LoVo (cell line): Measurements from ENCODE around the gene TAOK3.
"Not testable (repeated sequence)": the region's sequence is repeated elsewhere in the genome, so short reads cannot be mapped to it uniquely, and the experiment has no call there.

Experiments
- DNase-seq: peaks from one replicate; pipeline ENCODE4 v3.0.0-alpha.2; 2016; ENCODE audit warnings: low spot score

Gene TAOK3

GRCh38 chr12:118299791-118300460, 72.8 kb downstream of the TAOK3 start:
- no peak for DNase-seq

DNA sequence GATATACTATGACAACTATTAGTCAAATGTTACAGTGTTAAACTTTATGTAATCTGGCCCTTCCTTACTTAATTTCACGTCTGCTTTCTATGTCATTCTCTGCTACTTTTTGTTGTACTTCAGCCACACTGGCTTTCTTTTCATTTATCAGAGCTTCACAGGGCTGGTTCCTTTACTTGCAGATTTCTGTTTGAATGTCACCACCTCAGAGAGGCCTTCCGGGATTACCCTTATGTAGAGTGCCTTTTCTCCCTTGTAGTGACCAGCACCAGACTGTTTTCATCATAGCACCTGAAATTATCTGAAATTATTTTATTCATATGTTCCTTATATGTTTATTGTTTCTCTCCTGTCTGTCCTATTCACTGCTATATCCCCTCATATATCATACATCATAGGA, 75.4 kb downstream of the TAOK3 start:
- no peak for DNase-seq

DNA sequence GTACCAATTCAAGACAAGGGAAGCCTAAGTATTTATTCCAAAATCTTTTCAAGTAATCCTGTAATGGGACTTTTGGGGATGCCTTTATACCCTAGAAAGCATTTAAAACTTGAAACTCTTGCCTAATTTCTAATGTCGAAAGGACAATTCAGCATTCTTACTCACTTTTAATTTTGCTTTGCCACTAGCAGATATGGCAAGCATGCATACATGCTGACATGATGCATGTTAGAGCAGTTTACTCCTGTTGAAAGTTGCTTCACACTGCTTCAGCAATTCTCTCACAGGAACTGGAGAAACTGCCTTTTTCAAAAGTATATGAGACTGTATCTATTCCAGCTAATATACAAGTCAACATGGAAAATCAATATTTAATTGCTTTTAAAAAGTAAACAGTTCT, 79.9 kb downstream of the TAOK3 start:
- no peak for DNase-seq

DNA sequence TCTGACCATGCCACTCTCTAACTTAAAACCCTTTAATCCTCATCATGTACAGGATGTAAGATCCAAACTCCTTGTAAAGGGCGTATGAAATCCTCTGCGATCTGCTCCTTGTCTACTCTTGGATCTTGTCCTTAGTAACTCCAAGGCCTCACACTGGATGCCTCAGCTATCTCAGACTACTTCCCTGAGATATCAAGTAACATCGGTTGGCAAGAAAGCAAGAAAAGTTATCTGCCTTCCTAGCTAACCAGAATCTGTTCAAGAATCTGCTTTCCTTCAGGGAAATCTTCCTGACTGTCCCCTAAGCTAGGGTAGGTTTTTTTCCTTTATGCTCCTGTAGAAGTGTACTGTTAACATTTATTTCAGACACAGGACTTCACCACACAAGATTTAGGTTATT, 82.6 kb downstream of the TAOK3 start:
- no peak for DNase-seq

- DNase-seq: no peak
Measured at GRCh38 chr12:118288174-118288573, 84.5 kb downstream of the TAOK3 start.

- no peak for DNase-seq
Measured at GRCh38 chr12:118287728-118288127, 85.0 kb downstream of the TAOK3 start.

DNA sequence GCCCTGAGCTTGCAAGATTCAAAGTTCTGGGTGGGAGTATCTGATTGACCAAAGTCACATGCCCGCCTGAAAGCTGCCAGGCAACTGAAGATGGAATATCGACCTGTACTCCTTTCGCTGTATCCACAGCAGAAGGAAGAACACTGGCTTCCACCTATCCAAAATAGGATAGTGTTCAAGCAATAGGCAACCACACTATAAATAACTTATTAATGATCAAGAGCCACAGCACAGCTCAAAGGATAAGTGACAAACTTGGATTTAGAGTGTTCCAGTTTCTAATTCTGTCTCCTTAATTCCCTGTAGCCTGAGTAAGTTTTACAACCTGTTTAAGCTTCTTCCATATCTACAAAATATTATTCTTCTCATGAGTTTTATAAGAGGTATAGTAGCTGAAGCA, 89.9 kb downstream of the TAOK3 start:
- DNase-seq: no peak

- DNase-seq: not testable (repeated sequence)
Measured at GRCh38 chr12:118278288-118278687, 94.4 kb downstream of the TAOK3 start.

DNA sequence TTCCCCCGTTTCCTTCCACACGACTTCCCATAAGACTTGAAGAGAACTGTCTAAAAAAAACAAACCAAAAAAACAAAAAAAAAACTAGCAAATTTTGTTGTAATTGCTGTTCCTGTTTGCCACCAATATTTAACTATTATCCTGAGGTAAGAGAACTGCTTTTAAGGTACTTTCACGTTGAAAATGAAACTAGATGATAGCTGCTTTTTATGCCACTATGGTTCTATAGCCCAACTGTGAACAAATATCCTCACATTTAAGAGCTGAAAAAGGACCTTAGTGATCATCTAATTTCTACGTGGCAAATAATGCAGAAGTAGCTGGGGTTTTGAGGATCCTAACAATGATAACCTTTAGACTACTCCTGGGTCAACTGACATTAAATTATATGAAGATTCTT, 98.6 kb downstream of the TAOK3 start:
- DNase-seq: no peak

DNA sequence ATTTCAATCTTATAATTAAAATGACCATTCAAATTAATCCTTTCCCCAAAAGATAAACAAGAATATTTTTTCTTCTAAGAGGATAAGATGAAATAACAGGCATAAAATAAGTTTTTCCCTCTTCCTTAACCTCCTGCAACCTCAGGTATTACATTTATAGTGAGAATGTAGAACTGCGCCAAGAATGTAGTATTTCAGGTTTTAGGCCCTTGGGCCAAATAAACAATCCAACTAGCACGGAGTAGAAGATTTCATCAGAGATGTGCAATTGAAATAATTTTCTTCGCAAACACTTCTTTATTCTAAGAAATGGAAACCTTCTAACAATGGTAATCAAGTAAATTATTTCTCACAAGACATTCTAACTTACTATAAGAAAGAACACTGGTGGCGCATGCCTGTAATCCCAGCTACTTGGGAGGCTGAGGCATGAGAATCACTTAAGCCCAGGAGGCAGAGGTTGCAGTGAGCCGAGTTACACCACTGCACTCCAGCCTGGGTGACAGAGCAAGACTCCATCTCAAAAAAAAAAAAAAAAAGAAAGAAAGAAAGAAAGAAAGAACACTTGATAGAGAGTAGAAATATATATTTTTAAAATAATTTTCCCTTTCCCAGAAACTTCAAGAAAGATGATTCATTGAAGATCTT, 100.8 kb downstream of the TAOK3 start:
- DNase-seq: peak; percentile 10

- DNase-seq: no peak
Measured at GRCh38 chr12:118271183-118271582, 101.5 kb downstream of the TAOK3 start.

GRCh38 chr12:118269806-118270205, 102.9 kb downstream of the TAOK3 start:
- no peak for DNase-seq

DNA sequence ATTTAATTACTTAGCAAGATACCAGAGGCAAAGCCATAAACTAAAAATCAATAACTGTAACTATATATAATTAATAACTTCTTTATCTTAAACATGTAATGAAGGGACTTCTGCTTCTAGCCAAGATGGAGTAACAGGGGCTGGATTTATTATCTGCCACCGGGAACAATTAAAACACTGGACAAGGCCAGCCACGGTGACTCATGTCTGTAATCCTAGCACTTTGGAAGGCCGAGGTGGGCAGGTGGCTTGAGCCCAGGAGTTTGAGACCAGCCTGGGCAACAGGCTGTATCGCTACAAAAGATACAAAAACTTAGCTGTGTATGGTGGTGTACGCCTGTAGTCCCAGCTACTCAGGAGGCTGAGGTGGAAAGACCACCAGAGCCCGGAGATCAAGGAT, 113.6 kb downstream of the TAOK3 start:
- no peak for DNase-seq

GRCh38 chr12:118256352-118256751, 116.4 kb downstream of the TAOK3 start:
- DNase-seq: no peak

- DNase-seq: no peak
Measured at GRCh38 chr12:118249547-118249946, 123.2 kb downstream of the TAOK3 start.

DNA sequence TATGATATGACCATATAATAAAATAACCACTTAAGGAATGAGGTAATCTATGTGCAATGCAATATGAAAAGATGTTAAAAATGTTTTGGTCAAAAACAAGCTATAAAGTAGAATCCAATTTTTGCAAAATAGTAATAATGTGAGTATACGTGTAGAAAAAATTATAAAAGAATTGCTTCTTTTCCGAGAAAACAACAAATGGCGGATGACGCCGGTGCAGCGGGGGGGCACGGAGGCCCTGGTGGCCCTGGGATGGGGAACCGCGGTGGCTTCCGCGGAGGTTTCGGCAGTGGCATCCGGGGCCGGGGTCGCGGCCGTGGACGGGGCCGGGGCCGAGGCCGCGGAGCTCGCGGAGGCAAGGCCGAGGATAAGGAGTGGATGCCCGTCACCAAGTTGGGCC, 126.8 kb downstream of the TAOK3 start:
- DNase-seq: not testable (repeated sequence)

GRCh38 chr12:118238888-118239287, 133.8 kb downstream of the TAOK3 start:
- no peak for DNase-seq

GRCh38 chr12:118237908-118238307, 134.8 kb downstream of the TAOK3 start:
- DNase-seq: peak; percentile 46

DNA sequence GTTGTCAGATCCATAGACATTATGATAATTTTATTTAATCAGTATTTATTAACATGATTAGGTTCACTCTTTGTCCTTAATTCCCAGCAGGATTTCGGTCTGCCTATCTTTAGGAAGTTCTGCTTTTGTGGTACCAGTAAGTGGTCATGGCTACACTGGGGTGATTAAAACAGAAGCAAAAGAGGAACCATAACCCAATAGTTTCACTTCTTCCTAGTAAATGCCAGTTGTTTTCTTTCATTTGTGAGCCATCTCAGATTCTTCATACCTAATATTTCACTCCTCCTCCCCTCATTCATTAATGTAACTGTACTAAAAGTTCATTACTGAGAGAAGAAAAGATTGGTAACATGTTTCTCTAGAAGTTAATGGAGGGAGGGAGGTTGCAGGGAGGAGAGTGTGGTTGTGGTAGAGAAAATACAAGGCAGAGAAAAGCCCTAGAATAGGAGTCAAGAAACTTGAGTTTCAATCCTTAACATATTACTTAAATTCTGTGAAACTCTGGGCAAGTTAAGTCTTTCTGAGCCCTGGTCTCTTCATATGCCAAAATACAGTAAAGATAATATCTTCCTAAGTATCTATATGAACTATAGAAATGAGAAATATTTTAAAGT, 135.5 kb downstream of the TAOK3 start:
- no peak for DNase-seq

GRCh38 chr12:118220702-118221101, 152.0 kb downstream of the TAOK3 start:
- DNase-seq: no peak

- DNase-seq: no peak
Measured at GRCh38 chr12:118219772-118220171, 152.9 kb downstream of the TAOK3 start.

- no peak for DNase-seq
Measured at GRCh38 chr12:118219106-118219505, 153.6 kb downstream of the TAOK3 start.

DNA sequence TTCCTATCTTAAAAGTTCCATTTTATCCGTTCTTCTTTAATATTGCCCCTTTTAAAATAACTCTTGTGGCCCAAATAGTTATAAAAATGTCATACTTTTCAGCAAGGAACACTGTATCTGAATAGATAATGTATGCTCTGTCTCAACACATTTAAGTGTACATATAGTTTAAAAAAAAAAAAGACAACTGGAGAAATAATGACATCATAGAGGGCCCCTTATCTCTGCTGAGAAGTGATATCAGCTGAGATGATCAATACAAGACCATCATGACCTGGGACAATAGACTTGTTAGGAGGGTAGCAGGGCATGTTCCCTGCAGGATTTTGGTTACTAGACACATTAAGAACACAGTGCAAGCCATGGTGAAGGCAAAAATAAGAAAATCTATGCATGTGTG, 159.3 kb downstream of the TAOK3 start:
- DNase-seq: no peak

DNA sequence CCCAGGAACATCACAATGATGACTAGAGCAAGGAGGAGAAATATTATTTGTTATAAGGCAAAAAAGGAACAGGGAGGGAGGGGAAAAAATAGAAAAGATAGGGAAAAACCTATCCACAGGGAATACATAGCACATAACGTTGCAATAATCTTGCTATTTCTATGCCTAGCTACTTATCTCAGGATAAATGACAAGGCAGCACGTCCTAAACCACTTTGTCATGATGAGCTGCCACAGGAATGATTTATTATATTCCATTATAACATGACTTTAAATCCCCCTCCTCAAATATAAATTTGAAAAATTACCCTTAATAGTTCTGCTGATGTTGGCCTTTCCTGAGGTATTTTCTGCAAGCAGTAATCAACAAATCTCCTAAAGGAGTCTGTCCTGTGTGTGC, 160.1 kb downstream of the TAOK3 start:
- DNase-seq: no peak
